Measurements from ENCODE around the gene FANCC. TPM values are rescaled to one million over a fixed set of nuclear protein-coding genes. Genes with fewer than 3 reads are reported as not detected.
"Not testable (repeated sequence)": the region's sequence is repeated elsewhere in the genome, so short reads cannot be mapped to it uniquely, and the experiment has no call there.

Gene FANCC
- total and polyA plus RNA-seq, 2 experiments from 2014 or later = 13.1 to 15.6 TPM

DNA sequence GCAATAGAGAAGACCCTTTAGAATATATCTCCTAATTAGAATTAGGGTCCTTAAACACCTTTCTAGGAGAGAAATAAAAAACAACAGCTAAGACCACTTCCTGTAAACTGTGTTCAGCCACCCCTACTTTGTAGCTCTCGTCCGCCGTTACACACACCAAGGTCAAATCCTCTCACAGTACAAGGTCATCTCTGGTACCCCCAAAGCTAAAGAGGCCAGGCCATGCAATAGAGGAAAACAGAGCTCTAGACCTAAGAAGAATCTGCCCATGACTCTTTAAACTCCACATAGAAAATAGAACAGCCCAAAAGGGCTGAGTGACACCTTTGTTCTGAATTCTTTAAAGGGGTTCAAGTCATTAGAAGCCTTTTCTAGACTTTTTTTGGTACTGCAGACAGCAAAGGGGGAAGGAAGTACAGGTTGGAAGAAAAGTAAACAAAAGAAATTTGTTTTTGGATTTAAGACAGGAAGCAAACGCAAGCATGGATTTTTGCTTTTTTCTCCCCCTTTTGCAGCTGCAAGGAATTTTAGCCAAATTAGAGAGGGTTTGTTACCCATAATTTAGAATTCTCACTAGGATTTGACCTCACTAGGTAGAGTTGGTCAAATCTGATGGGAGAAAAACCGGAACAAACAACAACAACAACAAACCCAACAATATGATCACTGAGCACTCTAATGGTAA is 13.4 kb upstream of the FANCC start:
- Histone ChIP-seq H3K27me3 (no peaks in the 10 kb centered on the region), H3K27ac (no peak overlapping the region), H3K9me3 (ENCODE audit: low read depth) (peaks cover 9% of the 10 kb centered on the region), H3K79me2 (no peaks in the 10 kb centered on the region), H4K20me1 (ENCODE audit: insufficient read depth, poor library complexity, severe bottlenecking) (no peaks in the 10 kb centered on the region), H3K4me3 (no peak overlapping the region), H3K36me3 (replicated peaks; ENCODE audit: insufficient read depth, low read depth) (no peaks in the 10 kb centered on the region), H3K9me2 (replicated peaks; ENCODE audit: insufficient read depth) (no peaks in the 10 kb centered on the region), H3K4me1 (ENCODE audit: insufficient read depth) (no peaks in the 10 kb centered on the region), H2AFZ (no peak overlapping the region), H3K4me2 (no peak overlapping the region)
- no peak for TF ChIP-seq EZH2 (IDR thresholded peaks at IDR 0.05; ENCODE audit: borderline replicate concordance)
- WGBS (ENCODE audit: low lambda C conversion rate, missing lambda C conversion rate) = 91% methylated on average over 5 of the region's 5 CpGs
- no peak for DNase-seq (ENCODE audit: low spot score)

DNA sequence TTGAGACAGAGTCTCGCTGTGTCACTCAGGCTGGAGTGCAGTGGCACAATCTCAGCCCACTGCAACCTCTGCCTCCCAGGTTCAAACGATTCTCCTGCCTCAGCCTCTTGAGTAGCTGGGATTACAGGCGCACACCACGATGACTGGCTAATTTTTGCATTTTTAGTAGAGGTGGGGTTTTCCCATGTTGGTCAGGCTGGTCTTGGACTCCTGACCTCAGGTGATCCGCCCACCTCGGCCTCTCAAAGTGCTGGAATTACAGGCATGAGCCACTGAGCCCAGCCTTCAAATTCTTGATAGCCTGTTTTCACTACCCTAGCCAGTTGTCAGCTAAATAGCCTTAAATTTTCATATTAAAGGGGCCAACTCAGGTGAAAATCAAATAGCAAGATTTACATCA is 11.6 kb upstream of the FANCC start:
- WGBS (ENCODE audit: low lambda C conversion rate, missing lambda C conversion rate) = 87% methylated on average over 6 of the region's 6 CpGs

DNA sequence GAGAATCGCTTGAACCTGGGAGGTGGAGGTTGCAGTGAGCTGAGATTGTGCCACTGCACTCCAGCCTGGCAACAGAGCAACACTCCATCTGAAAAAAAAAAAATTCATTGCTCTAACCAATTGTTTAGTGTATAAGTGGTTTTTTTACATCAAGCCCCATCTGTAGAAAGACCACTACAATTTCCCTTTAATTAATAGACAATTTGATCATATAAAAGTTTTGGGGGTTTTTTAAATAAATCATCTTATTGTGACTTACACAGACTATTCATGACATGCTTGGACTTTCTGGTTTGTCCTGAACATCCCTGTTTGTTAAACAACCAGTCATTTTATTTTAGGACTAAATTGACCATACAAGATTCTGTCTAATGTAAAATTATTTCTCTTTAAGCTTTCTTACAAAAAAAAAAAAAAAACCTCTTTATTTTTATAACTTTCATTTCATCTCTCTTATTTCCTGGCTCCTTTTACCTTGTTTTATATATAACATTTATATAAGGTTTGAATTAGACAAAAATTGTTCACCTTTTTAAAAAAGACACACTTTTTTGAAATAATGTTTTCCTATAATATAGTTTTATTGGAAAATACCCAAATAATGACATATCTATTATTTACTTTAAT is 9.8 kb upstream of the FANCC start:
- no peak overlapping the region for H2AFZ ChIP-seq
- no peak overlapping the region for H3K4me2 ChIP-seq
- no peak for DNase-seq (ENCODE audit: low spot score)
- H3K9me2 ChIP-seq (replicated peaks; ENCODE audit: insufficient read depth) = no peaks in the 10 kb centered on the region
- no peak for TF ChIP-seq EZH2phosphoT487 (IDR thresholded peaks at IDR 0.05; ENCODE audit: low read depth, severe bottlenecking, unreplicated experiment)
- TF ChIP-seq EZH2 (IDR thresholded peaks at IDR 0.05; ENCODE audit: borderline replicate concordance) = no peak
- TF ChIP-seq, protein P1, sequence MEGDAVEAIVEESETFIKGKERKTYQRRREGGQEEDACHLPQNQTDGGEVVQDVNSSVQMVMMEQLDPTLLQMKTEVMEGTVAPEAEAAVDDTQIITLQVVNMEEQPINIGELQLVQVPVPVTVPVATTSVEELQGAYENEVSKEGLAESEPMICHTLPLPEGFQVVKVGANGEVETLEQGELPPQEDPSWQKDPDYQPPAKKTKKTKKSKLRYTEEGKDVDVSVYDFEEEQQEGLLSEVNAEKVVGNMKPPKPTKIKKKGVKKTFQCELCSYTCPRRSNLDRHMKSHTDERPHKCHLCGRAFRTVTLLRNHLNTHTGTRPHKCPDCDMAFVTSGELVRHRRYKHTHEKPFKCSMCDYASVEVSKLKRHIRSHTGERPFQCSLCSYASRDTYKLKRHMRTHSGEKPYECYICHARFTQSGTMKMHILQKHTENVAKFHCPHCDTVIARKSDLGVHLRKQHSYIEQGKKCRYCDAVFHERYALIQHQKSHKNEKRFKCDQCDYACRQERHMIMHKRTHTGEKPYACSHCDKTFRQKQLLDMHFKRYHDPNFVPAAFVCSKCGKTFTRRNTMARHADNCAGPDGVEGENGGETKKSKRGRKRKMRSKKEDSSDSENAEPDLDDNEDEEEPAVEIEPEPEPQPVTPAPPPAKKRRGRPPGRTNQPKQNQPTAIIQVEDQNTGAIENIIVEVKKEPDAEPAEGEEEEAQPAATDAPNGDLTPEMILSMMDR (IDR thresholded peaks at IDR 0.05; ENCODE audit: poor library complexity) = no peak
- no peaks in the 10 kb centered on the region for H3K36me3 ChIP-seq (replicated peaks; ENCODE audit: insufficient read depth, low read depth)
- H3K27me3 ChIP-seq = no peaks in the 10 kb centered on the region
- H3K4me1 ChIP-seq (ENCODE audit: insufficient read depth) = no peaks in the 10 kb centered on the region
- H3K9me3 ChIP-seq (ENCODE audit: low read depth) = peaks cover 13% of the 10 kb centered on the region
- WGBS (ENCODE audit: low lambda C conversion rate, missing lambda C conversion rate) = 33% methylated on average over 1 of the region's 1 CpG
- H3K79me2 ChIP-seq = no peaks in the 10 kb centered on the region
- H3K4me3 ChIP-seq = no peak overlapping the region
- H4K20me1 ChIP-seq (ENCODE audit: insufficient read depth, poor library complexity, severe bottlenecking) = no peaks in the 10 kb centered on the region
- H3K27ac ChIP-seq = no peak overlapping the region

More for the DNA sequence above, 11.6 kb upstream of the FANCC start:
- not testable (repeated sequence) for H3K4me1 ChIP-seq (ENCODE audit: insufficient read depth); H3K4me3 ChIP-seq; H3K9me2 ChIP-seq (replicated peaks; ENCODE audit: insufficient read depth); DNase-seq (ENCODE audit: low spot score); H3K79me2 ChIP-seq; H3K27ac ChIP-seq; H2AFZ ChIP-seq; H3K27me3 ChIP-seq; H4K20me1 ChIP-seq (ENCODE audit: insufficient read depth, poor library complexity, severe bottlenecking); H3K4me2 ChIP-seq; H3K36me3 ChIP-seq (replicated peaks; ENCODE audit: insufficient read depth, low read depth)
- peaks cover 13% of the 10 kb centered on the region for H3K9me3 ChIP-seq (ENCODE audit: low read depth)

DNA sequence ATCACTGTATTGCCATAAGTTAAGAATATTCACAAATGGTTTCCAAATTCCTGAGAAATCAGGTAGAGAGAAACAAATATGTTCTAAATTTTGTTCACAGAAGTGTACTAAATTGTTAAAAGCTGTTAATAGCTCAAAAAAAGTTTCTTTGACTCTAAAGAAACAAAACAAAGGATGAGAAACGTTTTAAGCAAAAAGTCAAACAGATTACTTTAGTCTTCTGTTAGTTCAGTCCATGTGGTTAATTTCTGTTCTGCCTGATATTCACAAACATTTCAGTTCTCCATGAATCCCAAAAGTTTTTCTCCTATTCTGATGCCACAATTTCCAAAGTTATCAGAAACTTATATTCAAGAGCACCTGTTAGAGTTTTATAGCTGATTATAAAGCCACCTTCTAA is 7.7 kb upstream of the FANCC start:
- DNase-seq (ENCODE audit: low spot score) = no peak
- no peaks in the 10 kb centered on the region for H3K27me3 ChIP-seq
- no peaks in the 10 kb centered on the region for H3K9me2 ChIP-seq (replicated peaks; ENCODE audit: insufficient read depth)
- TF ChIP-seq, protein P1 (IDR thresholded peaks at IDR 0.05; ENCODE audit: poor library complexity) = no peak
- TF ChIP-seq EZH2phosphoT487 (IDR thresholded peaks at IDR 0.05; ENCODE audit: low read depth, severe bottlenecking, unreplicated experiment) (no peak), EZH2 (IDR thresholded peaks at IDR 0.05; ENCODE audit: borderline replicate concordance) (no peak)
- no peaks in the 10 kb centered on the region for H3K36me3 ChIP-seq (replicated peaks; ENCODE audit: insufficient read depth, low read depth)
- H3K4me2 ChIP-seq = no peak overlapping the region
- no peaks in the 10 kb centered on the region for H3K79me2 ChIP-seq
- H3K9me3 ChIP-seq (ENCODE audit: low read depth) = peaks cover 13% of the 10 kb centered on the region
- H4K20me1 ChIP-seq (ENCODE audit: insufficient read depth, poor library complexity, severe bottlenecking) = no peaks in the 10 kb centered on the region
- H2AFZ ChIP-seq = no peak overlapping the region
- H3K4me1 ChIP-seq (ENCODE audit: insufficient read depth) = no peaks in the 10 kb centered on the region
- no peak overlapping the region for H3K4me3 ChIP-seq
- H3K27ac ChIP-seq = no peak overlapping the region
- 56% methylated on average over 1 of the region's 1 CpG for WGBS (ENCODE audit: low lambda C conversion rate, missing lambda C conversion rate)
